ENCODE results near the gene NSD1. TPM values are rescaled to one million over a fixed set of nuclear protein-coding genes. Genes with fewer than 3 reads are reported as not detected.
A peak's percentile ranks its signal among the peaks of the same experiment; 100 is the strongest.

The NSD1 gene
- total RNA-seq, 1 donor from 2014 or later = 32.4 TPM

- FAIRE-seq (no peak), DNase-seq (ENCODE audit: low read depth) (peak; percentile 61)
- Histone ChIP-seq H3K27me3 (ENCODE audit: control insufficient read depth, insufficient read depth, low read length) (no peaks in the 10 kb centered on the region), H3K4me3 (ENCODE audit: low read depth, low read length) (no peak overlapping the region), H3K36me3 (ENCODE audit: control insufficient read depth, insufficient read depth, low read length) (peaks cover 5% of the 10 kb centered on the region)
- TF ChIP-seq, protein P1, sequence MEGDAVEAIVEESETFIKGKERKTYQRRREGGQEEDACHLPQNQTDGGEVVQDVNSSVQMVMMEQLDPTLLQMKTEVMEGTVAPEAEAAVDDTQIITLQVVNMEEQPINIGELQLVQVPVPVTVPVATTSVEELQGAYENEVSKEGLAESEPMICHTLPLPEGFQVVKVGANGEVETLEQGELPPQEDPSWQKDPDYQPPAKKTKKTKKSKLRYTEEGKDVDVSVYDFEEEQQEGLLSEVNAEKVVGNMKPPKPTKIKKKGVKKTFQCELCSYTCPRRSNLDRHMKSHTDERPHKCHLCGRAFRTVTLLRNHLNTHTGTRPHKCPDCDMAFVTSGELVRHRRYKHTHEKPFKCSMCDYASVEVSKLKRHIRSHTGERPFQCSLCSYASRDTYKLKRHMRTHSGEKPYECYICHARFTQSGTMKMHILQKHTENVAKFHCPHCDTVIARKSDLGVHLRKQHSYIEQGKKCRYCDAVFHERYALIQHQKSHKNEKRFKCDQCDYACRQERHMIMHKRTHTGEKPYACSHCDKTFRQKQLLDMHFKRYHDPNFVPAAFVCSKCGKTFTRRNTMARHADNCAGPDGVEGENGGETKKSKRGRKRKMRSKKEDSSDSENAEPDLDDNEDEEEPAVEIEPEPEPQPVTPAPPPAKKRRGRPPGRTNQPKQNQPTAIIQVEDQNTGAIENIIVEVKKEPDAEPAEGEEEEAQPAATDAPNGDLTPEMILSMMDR (IDR thresholded peaks at IDR 0.05; ENCODE audit: insufficient read depth, low read length, severe bottlenecking) = peak; percentile 7
Observed at GRCh38 chr5:177300236-177300880, 166.8 kb downstream of the NSD1 start.

GRCh38 chr5:177300951-177301350, 167.4 kb downstream of the NSD1 start:
- H3K36me3 ChIP-seq (ENCODE audit: control insufficient read depth, insufficient read depth, low read length) = peaks cover 5% of the 10 kb centered on the region
- TF ChIP-seq, protein P1 (IDR thresholded peaks at IDR 0.05; ENCODE audit: insufficient read depth, low read length, severe bottlenecking) = no peak
- FAIRE-seq = no peak
- DNase-seq (ENCODE audit: low read depth) = peak; percentile 62
- no peak overlapping the region for H3K4me3 ChIP-seq (ENCODE audit: low read depth, low read length)
- no peaks in the 10 kb centered on the region for H3K27me3 ChIP-seq (ENCODE audit: control insufficient read depth, insufficient read depth, low read length)

DNA sequence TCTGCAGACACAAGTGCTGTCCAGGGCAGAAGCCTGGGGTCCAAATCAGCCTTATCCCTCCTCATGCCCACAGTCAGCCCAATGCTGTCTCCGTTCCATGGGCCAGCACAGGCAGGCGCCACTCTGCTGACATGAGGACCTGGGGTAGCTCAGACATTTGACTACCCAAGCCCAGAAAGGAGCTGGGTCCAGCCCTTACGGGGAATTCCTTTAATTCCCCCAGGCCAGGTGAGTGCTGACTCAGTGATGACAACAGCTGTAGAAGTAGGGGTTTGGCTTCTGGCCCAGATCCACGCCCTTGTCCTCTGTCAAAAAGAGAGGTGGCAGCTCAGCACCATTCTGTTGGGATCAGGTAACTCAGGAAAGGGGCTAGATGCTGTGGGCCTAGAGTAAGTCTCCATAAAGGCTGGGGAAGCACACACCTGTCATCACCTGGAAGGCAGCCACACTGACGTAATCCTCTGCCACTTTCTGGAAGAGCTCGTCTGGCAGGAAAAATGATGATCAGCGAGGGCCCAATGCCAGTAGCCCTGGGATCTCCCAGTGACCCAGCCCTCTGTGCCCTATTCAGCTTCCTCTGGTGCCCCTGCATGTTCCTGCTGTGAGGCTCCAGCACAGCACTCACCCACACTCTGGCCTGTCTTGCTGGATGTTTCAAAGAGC, 168.1 kb downstream of the NSD1 start:
- DNase-seq (ENCODE audit: low read depth) (peak; percentile 96), FAIRE-seq (peak; percentile 76)
- Histone ChIP-seq H3K4me3 (ENCODE audit: low read depth, low read length) (no peak overlapping the region), H3K36me3 (ENCODE audit: control insufficient read depth, insufficient read depth, low read length) (peaks cover 4% of the 10 kb centered on the region), H3K27me3 (ENCODE audit: control insufficient read depth, insufficient read depth, low read length) (no peaks in the 10 kb centered on the region)
- TF ChIP-seq, protein P1 (IDR thresholded peaks at IDR 0.05; ENCODE audit: insufficient read depth, low read length, severe bottlenecking) = no peak

DNA sequence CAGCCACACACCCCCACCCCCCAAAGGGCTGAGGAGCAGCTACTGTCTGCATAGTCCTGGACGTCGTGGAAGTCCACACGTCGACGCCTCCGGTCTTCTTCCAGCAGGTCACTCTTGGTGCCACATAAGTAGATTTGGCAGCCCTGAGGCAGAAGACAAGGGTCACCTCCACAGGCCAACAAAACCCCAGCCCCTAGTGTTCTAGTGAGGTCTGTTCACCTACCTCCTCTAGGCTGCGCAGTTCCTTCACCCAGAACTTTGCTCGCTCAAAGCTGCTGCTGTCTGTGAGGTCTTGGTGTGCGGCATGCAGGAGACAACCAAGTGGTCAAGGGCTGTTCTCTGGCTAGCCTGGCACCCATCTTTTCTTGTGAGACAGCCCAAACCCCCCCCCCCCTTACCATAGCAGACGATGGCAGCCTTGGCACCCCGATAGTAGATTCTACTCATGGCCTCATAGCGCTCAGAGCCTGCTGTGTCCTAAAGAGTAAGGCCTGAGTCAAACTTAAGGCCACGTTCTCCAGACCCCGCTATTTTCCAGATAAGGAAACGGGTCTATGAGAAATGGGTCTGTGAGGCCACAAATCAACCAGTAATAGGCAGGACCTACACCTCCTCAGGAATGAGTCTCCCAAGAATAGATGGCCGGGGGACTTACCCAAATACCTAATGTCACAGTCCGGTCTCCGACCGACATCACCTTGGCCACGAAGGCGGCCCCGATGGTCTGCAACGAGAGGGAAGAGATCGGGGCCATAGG, 169.0 kb downstream of the NSD1 start:
- peak overlapping the region; percentile 87 for H3K4me3 ChIP-seq (ENCODE audit: low read depth, low read length)
- DNase-seq (ENCODE audit: low read depth) = no peak
- FAIRE-seq = no peak
- no peaks in the 10 kb centered on the region for H3K27me3 ChIP-seq (ENCODE audit: control insufficient read depth, insufficient read depth, low read length)
- H3K36me3 ChIP-seq (ENCODE audit: control insufficient read depth, insufficient read depth, low read length) = peaks cover 4% of the 10 kb centered on the region
- TF ChIP-seq, protein P1 (IDR thresholded peaks at IDR 0.05; ENCODE audit: insufficient read depth, low read length, severe bottlenecking) = peak; percentile 5

DNA sequence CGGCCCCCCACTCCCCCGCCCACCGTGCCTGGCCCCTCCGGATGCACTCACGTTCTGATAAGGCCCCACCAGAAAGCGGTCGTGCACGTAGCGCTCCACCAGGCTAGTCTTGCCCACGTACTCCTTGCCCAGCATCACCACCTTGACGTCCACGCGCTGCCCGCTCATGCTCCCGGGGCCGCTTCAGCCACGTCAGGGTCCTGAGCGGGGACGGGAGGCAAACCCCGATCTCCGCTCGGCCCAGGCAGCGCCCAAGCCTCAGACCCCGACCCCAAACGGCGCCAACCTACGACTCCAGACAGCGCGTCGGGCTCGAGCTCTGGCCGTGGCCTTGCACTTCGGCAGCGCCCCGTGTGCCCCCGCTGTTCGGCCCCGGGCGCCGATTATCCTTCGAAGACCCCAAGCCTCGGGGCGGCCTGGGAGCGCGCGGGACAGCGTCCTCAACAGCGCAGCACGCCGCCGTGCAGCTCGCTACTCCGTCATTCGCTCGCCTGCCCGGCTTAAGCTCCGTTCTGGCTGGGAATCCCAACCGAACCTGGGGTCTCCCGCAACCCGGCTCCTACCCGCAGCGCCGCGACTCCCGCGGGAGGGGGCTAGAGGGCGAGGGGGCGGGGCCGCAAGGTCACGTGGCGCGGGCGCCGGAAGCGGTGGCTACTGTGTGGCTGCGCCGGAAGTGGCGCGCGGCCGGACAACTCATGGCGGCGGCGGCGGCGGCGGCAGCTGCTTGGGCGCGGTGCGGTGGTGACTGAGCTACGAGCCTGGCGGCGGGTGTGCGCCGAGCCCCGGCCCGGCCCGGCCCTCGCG, 169.8 kb downstream of the NSD1 start, which contains the start of the genes PRELID1 and RAB24:
Gene PRELID1 (plus strand): TSS at position 679 of the 804 bp plus-strand sequence. CDS start 187 bp downstream, outside the sequence.
Gene RAB24 (minus strand): TSS at position 599 of the 804 bp plus-strand sequence. CDS start 431 bp downstream, at position 168.
- TF ChIP-seq, protein P1 (IDR thresholded peaks at IDR 0.05; ENCODE audit: insufficient read depth, low read length, severe bottlenecking) = peak; percentile 51
- DNase-seq (ENCODE audit: low read depth) (peak; percentile 47), FAIRE-seq (no peak)
- H3K36me3 ChIP-seq (ENCODE audit: control insufficient read depth, insufficient read depth, low read length) = peaks cover 4% of the 10 kb centered on the region
- H3K27me3 ChIP-seq (ENCODE audit: control insufficient read depth, insufficient read depth, low read length) = no peaks in the 10 kb centered on the region
- H3K4me3 ChIP-seq (ENCODE audit: low read depth, low read length) = peak within 1 kb of the TSS; percentile 87
